GM19467 (cell line): ENCODE data around the gene UNC5B.

Experiments
- ATAC-seq: cut with Tn5 transposase; IDR thresholded peaks from one replicate; pipeline ENCODE4 v1.9.1; 2021; ENCODE audit warnings: mild to moderate bottlenecking, moderate library complexity; ENCODE audit not compliant: unreplicated experiment

Gene UNC5B

DNA sequence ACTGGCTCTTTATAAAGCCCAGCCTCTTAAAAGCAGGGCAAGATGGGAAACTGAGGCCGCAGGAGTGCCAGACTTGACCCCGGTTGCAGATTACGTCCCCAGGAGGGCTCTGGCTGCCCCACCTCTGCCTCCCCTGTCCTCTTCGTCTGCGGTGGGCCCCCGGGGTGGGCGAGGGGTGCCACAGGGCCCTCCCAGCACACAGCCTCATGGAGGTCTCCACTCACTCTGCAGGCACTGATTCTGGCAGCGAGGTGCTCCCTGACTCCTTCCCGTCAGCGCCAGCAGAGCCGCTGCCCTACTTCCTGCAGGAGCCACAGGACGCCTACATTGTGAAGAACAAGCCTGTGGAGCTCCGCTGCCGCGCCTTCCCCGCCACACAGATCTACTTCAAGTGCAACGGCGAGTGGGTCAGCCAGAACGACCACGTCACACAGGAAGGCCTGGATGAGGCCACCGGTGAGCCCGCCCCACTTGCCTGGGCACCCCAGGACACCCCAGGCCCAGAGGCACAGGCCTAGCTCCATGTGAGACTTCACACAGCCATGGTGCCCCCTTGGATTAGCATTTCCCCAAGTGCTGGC, 67.3 kb downstream of the UNC5B start:
- no peak for ATAC-seq

DNA sequence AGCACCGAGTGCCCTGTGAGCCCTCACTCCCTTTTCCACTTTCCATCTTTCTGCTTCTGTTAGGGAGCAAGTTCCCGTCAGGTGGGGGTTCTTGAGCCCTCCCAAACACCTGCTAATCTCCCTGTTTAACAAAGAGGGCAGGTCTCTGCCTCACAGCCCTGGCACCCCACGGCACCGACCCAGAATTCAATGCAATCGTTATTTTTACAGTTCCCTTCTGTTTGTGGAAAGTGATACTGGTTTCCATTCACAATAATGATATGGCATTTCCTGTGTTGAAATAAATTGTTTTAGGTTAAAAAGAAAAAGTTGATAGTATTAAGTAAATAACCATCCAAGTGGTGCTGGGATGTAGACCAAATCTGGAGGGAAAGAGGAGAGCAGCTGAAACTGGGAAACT, 67.8 kb downstream of the UNC5B start:
- ATAC-seq = no peak

DNA sequence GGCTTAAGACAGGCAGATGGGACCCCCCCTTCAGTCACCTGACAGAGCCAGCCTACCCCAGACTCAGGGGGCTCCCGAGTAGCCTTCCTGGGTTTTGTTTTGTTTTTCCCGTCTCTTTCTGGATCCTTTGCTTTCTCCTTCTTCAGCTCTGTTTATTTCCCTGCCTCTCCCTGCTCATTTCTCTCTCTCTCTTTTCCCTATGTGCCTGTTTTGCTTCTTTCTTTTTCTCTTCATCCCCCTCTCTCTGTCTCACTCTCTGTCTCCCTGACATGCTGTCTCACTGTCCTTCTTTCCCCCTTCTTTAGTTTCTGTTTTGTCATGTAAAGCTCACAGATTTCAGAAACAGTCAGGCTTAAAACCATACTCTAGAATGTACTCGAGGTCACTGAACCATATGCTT, 68.5 kb downstream of the UNC5B start:
- no peak for ATAC-seq

DNA sequence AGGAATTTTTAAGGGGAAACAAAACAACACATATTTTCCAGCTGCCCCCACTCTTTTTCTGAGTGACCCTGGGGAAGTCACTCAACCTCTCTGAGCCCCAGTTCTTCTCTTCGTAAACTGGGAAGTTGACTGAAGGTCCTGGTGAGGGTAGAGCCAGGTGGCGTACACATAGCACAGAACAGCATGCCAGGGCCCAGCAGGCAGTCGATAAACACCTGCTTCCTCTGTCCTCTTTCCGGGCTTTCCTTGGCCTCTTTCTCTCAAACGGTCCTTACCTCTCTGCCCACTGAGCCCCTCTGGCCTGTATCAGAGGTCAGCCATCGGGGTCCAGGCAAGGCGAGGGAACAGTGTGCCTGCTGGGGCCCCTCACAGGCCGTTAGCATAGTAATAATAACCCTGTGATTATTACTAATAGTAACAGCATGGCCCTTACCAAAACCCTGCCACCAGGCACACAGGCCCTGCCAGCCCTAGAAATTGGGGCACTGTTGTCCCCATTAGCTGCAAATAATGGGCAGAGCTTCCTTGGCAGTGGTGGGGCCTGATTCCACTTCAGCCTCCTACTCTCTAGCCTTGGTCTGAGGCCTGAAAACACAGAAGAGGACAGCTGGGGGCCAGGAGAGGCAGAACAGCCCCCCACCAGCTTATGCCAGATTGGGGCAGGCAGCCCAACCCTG, 69.4 kb downstream of the UNC5B start:
- no peak for ATAC-seq

DNA sequence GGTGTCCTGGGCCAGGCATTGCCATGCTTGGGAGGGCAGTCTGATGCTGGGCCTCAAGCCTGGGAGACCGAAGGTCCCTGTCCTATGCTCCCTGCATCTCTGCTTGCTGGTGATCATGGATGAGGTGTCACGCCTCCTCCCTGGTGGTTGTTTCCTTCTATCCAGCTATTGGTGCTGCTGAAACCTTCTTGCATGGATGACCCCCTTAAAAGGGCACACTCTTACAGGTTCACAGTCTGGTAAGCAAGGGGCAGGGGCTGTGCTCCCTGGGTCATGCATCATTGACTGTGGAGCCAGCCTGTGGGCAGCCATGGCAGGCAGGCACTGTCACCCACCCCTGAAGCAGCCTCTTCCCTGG, 69.9 kb downstream of the UNC5B start:
- no peak for ATAC-seq

DNA sequence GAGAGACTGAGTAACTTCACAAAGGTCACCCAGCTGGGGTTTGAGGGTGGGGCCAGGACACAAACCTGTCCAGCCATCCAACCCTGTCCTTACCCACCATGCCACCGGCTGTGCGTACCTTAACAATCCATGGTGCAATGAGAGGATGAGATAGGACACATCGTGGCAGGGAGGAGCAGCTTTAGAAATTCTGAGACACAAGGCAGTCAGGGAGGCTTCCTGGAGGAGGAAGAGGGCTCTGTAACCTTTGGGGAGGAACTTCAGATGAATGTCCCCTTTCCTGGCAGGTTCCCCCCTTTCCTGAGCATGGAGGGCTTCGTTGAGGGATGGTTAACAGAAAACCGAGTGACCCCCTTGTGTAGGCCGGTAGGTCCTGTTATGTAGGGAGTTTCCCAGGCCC, 71.0 kb downstream of the UNC5B start:
- no peak for ATAC-seq

DNA sequence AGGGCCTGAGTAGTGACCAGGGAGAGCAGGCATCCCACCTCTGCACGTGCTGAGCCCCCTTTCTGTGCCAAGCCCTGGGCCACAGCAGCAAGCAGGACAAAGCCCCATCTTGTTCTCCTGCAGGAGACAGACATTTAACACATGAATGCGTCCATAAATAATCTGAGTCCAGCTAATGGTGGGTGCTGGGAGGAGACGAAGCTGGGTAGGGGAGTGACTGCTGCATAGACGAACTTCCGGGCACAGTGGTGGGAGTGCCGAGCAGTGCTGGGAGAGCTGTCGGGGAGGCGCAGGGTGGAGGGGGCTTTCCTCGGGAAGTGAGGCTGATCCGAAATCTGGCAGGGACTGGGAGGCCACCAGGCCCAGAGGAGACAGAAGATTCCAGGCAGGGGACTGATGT, 71.5 kb downstream of the UNC5B start:
- no peak for ATAC-seq

DNA sequence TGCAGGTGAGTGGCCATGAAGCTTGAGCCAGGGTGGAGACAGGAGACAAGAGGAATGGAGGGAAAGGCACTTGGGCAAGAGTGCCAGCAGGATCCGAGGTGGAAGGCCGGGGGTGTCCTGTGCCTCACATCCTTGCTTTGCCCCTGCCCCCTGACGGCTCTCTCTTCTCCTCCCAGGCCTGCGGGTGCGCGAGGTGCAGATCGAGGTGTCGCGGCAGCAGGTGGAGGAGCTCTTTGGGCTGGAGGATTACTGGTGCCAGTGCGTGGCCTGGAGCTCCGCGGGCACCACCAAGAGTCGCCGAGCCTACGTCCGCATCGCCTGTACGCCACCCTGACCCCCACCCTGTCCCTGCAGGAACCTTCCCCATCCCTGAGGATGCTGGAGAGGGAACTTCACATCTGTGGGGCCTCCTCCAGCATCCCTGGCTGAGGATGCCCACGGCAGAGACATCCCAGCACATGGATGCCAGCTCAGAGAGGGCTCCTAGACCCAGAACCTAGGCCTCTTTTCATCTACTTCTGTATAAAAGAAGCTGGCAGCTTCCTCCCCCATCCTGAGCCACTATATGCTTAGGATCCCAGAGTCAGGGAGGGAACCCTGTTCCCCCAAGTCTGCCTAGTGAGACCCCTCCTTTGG, 72.3 kb downstream of the UNC5B start:
- ATAC-seq = no peak

DNA sequence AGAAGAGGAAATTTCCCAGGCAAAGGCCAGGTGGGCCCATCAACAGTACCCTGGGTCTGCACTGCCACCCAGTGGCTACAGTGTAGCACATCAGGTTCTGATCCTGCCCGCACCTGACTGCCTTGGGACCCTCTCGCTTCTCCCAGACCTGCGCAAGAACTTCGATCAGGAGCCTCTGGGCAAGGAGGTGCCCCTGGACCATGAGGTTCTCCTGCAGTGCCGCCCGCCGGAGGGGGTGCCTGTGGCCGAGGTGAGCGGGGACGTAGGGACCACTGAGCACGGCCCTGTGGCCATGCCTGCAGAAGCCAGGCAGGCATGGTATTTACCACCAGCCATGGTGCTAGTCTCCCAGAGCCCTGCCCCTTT, 72.8 kb downstream of the UNC5B start:
- no peak for ATAC-seq

DNA sequence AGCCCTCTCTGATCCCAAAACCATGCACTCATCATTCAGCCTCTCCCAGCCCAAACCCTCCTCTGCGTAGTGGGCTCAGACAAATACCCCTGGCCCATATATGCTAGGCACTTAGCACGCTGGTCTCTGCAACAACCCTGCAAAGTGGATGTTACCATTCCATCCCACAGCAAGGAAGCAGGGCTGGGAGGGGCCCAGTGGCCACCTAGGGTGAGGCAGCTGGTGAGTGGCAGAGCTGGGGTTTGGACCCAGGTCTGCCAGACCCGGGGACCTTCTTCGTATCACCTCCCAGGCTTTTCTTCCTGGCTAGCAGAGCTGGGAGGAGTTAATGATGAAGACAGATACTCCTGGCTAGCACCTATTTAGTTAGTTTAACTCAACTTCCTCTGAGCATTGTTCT, 73.6 kb downstream of the UNC5B start:
- no peak for ATAC-seq

DNA sequence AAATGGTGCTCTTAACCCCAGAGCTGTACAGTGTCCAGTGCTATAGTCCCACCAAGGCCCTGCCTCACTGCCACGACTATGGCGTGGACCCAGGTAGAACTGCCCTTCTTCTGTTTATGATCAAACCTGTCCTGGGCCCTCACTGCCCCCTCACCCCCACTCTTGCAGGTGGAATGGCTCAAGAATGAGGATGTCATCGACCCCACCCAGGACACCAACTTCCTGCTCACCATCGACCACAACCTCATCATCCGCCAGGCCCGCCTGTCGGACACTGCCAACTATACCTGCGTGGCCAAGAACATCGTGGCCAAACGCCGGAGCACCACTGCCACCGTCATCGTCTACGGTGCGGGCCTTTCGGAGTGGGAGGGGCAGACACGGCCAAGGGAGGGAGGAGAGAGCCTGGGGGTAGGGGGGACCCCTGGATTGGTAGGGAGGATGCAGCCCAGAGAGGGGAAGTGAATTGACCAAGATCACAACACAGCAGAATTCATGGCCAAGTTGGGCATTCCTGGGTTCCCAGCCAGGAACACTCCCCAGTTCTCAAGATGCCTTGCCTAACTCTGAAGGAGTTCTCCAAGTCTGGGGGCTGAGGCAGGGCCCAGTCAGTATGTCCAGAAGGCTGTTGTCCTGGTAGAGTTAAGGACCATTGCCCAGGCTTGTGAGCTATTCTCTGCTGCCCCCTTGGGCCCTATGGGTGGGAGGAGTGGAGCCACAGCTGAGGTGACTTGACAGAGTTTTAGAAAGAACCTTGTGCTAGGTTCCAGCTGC, 74.3 kb downstream of the UNC5B start:
- ATAC-seq = no peak

DNA sequence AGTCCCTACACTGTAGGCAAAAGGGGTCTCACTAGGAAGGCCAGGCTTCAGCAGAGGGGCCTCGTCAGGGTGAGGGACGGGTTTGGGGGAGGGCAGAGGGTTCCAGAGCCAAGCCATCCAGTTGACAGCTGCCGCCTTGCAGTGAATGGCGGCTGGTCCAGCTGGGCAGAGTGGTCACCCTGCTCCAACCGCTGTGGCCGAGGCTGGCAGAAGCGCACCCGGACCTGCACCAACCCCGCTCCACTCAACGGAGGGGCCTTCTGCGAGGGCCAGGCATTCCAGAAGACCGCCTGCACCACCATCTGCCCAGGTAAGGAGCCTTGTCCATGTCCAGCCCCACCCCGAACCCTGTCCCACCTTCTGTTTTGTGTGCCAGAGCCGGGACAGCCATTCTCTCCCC, 75.1 kb downstream of the UNC5B start:
- no peak for ATAC-seq

DNA sequence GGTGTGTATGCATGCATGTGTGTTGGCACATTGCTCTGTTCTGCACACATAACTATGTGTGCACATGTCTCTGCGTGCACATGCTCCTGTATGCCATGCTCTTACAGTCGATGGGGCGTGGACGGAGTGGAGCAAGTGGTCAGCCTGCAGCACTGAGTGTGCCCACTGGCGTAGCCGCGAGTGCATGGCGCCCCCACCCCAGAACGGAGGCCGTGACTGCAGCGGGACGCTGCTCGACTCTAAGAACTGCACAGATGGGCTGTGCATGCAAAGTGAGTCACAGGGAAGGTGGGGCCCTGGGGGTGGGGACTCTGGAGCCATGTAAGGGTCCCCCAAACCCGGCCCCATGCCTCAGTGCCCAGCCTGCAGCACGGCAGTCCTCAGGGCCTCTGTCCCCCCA, 76.1 kb downstream of the UNC5B start:
- no peak for ATAC-seq

DNA sequence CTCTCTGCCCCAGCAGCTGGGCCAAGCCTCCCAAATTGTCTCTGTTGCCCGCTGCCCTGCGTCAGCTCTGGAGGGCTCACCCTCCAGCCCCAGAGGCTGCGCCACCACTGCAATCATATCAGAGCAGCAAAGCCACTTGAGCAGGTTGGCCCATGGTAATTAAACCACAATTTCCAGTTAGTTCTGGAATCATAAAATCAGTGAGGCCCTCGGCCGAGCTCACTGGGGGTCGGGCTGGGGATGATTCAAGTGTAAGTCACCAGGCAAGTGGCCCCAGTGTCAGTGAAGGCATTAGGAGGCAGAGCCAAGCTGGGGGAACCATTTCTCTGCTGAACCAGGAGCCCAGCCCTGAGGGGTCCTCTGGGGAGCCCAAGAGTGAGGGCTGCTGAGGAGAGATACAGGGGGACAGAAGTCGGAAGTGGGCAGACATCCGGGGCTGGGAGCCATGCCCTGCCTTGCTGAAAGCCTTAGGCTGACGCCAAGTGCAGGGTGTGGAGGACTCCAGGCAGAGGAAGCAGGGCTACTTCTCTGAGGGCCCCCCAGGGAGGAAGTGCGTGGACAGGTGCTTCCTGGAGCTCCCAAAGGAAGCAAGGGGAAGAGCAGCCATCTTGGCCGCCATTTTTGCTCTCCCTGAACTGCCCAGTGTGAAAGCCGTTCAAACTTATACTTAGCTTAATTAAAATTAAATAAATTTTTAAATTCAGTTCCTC, 77.2 kb downstream of the UNC5B start:
- no peak for ATAC-seq

DNA sequence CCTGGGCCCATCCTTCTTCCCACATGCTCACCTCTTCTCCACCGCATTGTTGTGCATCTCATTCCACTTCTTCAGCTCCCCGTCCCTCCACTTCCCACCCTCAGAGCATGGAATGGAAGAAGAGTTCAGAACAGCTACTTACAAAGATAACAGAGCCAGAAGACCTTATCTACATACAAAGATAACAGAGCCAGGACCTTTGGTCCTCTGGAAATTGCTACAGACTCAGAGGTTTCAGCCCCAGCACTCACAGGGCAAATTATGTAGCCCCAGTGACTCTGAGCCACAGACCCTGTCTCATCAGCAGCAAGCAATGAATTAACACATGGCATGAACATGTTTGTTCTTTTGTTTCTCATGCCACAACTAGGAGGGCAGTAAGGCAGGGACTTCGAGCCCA, 78.0 kb downstream of the UNC5B start:
- no peak for ATAC-seq

DNA sequence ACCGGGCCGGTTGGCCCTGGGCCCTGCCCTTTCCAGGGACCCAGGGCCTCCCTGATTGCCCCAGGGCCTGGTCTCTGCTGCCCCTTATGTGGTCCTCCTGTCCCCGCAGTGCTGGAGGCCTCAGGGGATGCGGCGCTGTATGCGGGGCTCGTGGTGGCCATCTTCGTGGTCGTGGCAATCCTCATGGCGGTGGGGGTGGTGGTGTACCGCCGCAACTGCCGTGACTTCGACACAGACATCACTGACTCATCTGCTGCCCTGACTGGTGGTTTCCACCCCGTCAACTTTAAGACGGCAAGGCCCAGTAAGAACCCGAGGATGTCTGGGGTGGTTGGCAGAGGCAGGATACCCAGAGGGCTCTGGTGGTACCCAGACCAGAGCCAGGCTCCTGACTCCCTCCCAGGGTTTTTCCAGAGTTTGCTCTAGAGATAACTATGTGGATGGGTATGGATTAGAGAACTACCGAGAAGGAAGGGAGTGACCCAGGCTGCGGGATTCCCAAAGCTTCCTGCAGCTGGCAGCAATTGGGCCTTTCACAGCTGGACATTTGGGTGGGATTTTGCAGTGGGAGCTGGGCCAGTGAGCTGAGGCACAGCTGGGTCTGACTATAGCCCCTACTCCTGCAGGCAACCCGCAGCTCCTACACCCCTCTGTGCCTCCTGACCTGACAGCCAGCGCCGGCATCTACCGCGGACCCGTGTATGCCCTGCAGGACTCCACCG, 78.6 kb downstream of the UNC5B start:
- ATAC-seq = no peak

DNA sequence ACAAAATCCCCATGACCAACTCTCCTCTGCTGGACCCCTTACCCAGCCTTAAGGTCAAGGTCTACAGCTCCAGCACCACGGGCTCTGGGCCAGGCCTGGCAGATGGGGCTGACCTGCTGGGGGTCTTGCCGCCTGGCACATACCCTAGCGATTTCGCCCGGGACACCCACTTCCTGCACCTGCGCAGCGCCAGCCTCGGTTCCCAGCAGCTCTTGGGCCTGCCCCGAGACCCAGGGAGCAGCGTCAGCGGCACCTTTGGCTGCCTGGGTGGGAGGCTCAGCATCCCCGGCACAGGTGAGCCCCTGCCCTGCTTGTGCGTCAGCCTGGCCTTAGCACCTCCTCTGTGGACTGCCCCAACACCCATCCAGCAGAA, 79.1 kb downstream of the UNC5B start:
- no peak for ATAC-seq

DNA sequence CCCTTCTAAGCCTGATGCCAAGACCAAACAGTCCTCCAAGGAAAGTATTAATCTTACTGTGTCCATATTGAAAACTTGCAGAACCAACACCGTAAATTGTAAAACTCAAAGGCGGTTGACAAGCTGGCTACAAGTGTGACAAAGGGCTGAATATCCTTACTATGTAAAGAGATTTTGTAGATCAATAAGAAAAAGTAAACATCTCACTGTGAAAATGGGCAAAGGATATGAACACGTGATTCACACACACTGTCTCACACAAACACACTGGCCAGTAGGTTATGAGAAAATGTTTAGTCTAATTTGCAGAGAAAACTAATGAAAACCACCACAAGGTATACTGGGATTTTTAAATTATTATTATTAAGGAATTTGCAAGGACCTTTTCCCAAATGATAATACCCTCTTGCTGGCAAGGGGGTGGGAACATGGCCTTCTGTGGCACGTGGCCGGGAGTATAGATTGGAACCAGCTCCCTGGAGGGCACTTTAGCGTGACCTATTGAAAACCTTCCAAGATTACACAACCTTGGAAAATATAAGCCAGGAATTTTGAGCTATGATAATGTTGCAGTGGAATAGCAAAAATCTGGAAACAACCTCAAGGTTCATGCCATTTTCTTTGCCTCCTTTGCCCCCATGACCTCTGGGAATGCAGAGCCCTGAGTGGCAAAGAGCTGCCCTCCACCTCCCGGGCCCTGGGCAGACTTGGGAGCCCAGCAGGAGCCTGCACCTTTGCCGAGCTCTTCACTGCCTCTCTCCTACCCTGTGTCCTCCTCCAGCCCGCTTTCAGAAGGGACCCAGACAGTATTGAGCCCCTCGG, 80.5 kb downstream of the UNC5B start:
- ATAC-seq = no peak

DNA sequence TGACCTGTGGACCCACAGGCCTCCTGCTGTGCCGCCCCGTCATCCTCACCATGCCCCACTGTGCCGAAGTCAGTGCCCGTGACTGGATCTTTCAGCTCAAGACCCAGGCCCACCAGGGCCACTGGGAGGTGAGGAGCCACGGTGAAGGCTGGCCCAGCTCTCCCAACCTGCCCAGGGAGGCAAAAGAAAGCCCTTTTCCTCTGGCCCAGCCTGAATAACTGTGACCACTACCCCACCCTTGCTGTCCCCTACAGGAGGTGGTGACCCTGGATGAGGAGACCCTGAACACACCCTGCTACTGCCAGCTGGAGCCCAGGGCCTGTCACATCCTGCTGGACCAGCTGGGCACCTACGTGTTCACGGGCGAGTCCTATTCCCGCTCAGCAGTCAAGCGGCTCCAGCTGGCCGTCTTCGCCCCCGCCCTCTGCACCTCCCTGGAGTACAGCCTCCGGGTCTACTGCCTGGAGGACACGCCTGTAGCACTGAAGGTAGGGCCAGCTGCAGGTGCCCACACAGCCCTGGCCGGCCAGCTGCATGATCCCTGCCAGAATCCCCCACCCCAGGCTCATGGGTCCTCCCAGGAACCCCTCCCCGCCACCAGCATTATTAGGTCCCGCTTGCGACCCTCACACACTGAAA, 81.2 kb downstream of the UNC5B start:
- ATAC-seq = no peak
